DMS153 treated with DMSO at 0.1 percent for 48 hours (cell line): ENCODE measurements around the gene CEP350.
"Not testable (repeated sequence)": the region's sequence is repeated elsewhere in the genome, so short reads cannot be mapped to it uniquely, and the experiment has no call there.

Source experiments
- DNase-seq: peaks from one replicate; lab custom pipeline; 2025; ENCODE audit not compliant: unreplicated experiment; lab: John Stamatoyannopoulos, UW

The CEP350 gene

DNA sequence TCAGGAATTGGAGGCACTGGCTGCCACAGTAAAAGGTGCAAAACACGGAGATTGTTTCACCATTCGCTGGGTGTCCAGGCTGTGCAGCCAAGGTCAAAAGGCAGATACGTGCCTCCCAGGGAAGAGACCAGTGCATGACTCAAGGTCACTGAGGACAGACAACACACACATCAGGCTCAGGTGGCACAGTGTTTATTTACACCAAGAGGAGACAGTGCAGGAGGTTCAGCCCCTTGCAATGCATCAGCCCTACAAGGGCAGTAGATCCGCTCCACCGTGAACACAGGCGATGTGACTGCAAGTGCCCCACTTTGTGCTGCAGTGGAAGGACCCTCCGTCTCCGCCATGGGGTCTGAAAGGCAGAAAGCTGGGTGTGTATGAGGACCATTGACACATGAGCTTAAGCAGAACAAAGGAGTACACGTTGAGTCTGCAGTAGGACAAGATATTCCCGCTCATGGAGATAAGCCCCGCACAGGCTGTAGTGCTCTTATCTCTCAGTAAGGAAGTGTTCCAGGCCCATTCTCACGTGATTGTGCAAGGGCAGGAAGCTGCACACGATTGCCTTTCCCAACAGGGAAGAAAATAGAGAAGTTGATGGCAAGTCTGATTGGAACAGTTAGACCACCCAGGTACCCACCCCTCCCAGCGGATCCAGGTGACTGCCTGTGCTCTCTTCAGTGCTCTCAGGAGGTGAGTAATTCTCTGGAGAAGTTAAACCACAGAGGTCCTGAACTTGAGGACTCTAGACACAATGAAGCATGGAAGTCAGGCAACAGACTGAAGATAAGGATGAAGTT lies 162.6 kb downstream of the CEP350 start:
- no peak for DNase-seq

DNA sequence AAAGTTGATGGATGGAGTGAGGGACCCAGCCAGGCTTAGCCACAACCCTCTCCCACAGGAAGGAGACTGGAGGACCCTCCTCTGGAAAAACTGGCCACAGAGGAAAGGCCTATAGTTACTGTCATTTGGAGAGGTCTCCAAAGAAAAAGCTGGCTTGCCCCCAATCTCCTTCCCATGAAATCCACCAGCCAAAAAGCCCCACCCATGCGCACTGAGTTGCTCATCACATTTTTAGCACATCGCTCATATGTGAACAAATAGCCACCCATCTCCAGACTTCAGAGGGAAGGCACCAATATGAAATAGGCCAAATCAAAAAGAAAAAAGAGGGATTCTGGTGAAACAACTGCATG lies 163.1 kb downstream of the CEP350 start:
- no peak for DNase-seq

DNA sequence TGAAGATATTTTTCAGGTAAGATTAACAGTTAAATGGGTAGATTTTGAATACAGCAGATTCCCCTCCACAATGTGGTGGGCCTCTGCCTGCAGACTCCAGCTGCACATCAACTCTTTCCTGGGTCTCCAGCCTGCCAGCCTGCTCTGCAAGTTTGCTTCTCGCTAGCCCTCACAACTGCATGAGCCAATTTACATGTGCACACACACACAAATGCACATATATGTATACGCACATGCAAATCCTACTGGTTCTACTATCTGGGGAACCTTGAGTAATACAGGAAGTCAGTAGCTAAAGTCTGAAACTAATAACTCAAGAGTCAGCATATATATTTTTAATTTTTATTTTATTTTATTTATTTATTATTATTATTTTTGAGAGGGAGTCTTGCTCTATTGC lies 165.2 kb downstream of the CEP350 start:
- no peak for DNase-seq

DNA sequence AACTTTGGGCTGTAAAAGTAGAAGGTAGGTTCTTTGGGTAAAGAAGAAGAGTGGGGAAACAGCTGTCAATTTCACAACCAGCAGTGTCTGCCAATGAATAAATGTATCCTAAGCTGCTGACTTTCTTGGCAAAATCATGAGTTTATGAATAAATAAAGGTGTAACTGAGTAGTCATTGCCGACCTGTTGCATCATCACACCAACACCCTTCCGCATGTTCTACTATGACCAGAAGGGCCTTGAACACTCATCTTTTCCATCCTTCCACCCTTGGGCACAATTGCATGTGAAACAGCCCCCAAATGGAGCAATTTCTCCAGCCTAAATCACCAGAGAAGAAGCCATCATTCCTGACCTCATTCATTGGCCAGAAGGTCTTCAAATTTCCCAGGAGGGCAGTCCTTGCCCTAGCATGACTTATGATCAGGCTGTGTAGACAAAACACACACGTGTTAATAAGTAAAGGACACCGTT lies 168.9 kb downstream of the CEP350 start:
- DNase-seq: no peak

DNA sequence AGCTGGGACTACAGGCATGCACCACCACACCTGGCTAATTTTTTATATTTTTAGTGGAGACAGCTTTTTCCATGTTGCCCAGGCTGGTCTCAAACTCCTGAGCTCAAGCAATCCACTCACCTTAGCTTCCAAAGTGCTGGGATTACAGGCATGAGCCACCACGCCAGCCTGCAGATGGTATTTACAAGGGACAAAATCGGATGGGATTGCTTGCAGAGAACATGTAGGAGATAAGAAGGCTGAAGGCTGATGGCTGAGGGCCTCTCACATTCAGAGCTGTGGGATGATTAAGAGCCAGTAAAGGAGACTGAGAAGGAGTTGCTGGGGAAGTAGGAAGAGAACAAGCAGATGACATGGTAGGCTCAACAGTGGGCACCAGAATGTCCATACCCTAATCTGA lies 176.0 kb downstream of the CEP350 start:
- DNase-seq: no peak

DNA sequence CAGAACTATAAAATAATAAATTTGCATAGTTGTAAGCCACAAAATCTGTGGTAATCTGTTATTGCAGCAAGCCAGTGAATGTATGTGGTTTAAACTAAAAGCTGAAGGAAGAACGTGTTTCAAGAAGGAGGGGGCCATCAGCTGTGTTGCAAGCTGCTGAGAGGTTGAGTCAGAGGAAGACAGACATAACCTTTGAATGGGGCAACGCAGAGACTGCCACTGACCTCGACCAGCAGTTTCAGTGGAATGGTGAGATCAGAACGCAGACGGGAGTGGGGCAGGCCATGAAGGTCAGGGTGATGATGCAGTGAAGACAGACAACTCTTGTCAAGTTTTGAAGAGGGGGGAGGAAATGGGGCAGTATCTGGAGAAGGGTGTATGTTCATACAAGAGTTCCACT lies 176.9 kb downstream of the CEP350 start:
- DNase-seq: no peak

DNA sequence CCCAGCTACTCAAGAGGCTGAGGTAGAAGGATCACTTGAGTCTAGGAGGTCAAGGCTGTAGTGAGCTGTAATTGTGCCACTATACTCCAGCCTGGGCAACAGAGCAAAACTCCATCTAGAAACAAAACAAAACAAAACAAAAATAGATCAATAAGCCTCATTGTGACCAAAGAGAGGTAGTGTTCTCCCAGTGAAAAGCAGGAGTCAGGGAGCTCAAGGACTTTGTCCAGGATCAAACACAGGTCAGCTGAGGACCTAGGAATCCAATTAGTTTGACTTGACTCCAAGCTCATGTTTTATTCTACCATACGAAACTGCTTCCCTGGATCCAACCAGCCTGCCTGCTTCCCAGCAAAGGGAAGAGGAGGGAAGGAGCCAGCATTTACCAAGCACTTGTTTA lies 178.6 kb downstream of the CEP350 start:
- no peak for DNase-seq

DNA sequence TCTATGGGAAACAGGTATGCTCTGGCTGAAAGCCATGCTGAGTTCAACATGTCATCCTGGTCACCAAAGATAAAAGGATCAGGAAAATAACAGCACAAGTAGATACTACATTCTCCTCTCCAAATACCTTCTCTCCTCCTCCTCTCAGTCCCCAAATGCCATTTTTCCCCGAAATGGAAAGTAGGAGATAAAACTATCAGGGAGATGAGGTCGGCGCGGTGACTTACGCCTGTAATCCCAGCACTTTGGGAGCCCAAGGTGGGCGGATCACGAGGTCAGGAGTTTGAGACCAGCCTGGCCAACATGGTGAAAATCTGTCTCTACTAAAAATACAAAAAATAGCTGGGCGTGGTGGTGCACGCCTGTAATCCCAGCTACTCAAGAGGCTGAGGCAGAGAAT lies 179.1 kb downstream of the CEP350 start:
- DNase-seq: not testable (repeated sequence)

DNA sequence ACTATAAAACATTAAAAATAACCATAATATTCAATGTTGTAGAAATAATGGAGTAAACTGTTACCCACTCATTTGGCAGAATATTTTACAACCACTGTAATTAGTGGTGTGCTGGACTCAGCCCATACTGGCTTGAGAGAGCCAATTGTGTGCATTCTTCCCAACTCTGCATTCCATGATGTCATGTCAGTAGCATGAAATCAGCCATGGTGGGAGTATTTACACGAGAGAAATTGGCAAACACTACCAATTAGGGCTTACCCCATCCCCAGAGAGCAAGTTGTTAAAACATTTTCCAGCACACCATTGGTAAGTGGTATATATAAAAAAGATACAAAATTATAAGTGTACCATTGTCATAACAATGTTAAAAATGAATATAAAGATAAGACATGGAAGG lies 180.9 kb downstream of the CEP350 start:
- no peak for DNase-seq

DNA sequence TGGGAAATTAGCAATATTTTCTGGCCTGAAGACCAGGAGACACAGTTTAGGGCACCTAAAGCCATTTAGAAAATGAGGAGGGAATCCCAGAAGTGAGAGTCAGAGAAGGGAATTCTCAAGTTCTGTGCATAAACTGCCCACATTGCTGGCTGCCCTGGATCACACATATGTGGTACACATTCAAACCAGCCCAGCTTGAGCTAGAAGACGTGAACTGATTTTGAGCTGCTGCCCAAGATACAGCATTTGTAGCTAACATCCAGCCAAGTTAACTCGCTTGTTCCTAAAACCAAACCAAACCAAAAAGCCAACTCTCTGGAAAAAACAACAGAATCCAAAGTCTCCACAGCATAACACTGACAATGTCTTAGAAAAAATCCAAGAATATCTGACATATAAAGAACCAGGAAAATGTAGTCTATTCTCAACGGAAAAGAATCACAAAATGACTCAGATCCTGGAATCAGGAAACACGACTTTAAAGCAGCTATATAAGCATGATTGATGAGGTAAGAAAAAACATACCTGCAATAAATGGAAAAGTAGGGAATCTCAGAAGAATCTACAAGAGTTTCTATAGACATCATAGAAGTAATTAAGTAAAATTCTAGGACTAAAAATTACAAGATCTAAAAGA lies 181.8 kb downstream of the CEP350 start:
- DNase-seq: no peak

DNA sequence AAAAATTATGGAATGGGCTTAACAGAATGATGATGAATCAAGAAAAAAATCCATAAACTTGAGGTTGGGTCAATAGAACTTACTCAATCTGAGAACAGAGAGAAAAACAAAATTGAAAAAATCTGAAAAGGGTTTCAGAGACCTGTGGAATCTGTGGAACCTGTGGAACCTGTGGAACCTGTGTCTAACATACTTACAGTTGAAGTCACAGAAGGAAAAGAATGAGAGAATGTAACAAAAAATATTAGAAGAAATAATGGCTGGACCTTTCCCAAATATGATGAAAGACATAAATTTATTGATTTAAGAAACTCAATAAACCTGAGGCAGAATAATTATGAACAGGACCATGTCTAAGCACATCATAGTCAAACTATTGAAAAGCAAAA lies 182.4 kb downstream of the CEP350 start:
- DNase-seq: no peak

DNA sequence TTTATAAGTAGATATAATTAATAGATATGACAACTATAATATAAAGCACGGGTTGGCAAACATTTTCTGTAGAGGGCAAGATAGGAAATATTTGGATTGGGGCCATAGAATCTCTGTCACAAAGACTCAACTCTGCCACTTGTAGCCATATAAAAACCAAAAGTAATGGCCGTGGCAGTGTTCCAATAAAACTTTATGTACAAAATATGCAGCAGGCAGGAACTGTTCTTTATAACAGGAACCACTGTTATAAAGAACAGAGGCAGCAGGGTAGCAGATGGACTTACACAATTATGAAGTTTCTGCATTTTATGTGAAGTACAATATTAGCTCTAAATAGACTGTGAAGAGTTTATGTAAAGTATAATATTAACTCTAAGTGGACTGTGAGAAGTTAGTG lies 183.2 kb downstream of the CEP350 start:
- no peak for DNase-seq

DNA sequence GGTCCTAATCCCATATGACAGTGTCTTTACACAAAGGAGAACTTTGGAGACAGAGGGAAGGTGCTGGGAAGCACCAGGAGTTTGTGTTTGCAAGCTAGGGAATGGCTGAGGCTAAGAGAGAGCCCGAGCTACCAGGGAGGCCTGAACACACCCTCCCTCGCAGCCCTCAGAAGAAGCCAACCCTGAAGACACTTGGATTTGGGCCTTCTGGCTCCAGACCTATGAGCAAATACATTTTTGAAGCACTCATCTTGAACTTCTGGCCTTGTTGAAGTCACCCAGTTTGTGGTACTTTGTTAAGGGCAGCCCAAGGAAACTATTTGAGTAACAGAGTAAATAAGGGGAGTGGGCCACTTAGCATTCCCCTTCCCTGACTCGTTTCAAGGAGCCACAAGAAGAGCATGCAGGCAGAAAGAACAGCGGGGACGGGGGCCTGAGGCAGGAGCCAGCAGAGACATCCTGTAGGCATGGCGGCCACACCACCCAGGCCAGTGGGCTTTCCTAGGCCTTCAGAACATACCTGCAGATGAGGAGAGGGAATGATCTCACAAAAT lies 186.8 kb downstream of the CEP350 start:
- DNase-seq: no peak

DNA sequence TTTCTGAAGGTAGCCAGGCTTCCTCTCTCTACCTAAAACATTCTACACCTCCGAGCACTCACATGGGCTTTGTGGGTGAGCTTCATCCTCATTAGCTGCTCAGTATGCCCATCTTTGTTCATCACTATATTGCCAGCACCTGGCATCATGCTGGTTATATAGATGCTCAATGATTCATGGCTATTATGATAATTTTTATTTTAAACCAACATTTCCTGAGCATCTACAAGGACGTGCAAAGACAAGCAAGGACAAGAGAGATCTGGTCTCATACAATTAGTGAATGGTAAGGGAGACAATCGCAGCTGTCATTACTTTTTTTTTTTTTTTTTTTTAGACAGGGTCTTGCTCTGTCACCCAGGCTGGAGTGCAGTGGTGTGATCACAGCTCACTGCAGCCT lies 188.7 kb downstream of the CEP350 start:
- DNase-seq: no peak

DNA sequence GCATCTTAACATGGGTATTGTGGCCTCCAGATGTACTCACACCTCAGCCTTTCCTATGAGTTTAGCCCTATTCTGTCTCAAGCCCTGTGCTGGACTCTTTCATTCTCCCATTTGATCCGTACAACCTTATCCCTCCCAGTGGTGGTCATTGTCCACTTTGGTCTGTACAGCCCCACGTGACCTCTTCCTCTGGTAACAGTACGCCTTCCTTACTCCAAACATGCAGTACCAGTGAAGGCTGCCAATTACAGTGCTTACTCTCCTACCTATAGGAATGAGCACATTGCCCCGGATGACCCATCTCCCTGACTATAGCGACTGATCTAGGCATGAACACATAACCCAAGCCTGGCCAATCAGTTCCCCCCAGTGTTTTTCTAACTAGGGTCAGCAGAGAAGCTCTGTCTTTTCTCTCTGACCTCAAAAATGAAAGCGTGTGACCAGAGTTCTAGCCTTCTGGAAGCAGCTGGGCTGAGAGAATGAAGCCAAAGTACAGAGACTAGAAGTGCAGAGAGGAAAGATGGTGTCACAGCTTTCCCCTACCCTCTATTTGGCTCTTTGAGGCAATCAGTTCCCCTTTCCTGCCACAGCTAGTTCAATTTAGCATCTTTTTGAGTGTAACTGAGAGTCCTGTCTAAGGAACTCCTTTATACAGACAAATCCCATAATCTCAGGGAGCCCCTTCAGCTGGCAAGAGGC lies 190.2 kb downstream of the CEP350 start:
- DNase-seq: no peak

DNA sequence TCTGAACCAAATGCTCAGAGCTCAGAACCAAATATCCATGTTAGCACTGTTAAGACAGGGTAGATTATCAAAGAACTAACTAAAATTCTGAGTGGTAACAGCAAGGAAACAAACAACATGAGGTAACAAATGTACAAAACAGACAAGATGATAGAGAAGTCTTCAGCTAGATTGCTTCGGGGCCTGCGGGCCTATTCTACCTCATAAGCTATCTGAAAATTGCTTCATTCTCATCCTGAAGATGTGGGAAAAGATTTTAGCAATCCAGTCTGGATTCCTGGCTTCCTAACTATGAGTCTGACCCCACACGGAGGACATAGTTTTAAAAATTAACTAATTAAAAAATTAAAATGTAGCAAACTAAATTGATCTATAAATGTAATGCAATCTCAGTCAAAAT lies 190.8 kb downstream of the CEP350 start:
- no peak for DNase-seq

DNA sequence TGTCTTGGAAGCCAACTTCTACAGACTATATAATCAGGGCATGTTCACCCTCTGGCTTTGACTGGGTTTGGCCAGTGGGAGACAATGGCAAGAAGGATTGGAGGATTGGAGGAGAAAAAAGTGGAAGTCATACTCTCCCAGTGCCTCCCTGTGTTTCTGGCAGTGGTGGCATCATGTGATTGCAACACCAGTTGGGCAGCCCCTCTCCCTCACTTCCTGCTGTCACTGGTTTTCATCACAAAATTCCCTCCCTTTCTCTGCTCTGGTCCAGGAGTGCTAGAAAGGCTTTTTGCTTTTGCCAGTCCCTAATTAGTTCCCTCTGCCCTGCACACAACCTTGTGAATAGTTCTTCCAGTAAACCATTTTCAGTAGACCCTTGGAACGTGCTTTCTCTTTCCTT lies 196.4 kb downstream of the CEP350 start:
- no peak for DNase-seq

DNA sequence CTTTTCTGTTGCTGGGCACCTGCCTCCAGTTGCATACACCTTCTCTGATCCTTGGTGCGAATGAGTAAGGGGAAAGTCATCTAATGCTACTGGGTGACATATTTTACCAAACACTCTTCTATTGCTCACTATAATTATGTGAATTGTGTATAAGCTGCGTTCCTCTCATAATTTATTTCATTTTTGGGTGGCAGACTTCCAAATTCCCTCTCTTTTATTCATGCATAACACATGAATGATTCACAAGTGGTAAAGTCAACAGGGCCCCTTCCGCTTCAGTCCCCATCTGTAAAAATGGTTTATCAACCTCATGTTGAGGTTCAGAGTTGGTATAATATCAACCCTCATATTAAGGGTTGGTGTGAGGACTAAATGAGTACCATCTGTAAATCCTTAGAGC lies 196.9 kb downstream of the CEP350 start:
- DNase-seq: no peak

DNA sequence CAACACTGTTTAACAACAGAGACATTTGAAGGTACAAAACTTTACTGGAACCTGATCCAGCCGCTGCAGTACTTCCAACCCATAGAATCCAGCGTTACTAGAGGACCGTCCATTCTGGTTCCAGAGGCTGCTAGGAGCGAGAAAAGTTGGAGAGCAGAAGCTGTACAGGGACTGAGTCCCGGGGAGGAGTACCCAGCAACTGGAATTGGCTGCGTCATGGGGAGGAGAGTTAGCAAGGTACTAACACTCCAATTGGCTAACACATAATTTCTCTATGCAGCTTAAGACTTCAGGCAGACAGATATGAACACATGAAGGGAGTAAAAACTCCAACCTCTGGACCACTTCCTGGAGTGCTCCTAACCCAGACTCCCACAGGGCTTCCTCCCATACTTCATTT lies 198.0 kb downstream of the CEP350 start:
- no peak for DNase-seq

DNA sequence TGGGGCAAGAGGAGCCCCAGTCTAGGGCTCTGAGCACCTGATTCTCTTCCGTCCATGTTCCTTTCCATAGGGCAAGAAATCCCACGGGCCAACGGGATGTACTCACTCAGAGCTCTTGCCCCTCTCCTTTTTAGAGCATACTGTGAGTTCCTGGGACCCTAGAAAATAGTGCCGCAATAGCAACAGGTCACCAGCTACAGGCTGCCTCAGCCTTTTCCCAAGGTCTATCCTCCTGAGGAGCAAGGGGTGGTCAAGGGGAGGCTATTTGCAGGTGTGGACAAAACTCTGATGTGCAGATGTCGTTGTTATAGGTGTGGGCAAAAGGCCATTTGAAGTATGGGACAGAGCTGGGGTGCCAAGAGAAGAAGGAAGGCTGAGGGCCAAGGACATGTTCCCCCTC lies 198.4 kb downstream of the CEP350 start:
- DNase-seq: no peak

DNA sequence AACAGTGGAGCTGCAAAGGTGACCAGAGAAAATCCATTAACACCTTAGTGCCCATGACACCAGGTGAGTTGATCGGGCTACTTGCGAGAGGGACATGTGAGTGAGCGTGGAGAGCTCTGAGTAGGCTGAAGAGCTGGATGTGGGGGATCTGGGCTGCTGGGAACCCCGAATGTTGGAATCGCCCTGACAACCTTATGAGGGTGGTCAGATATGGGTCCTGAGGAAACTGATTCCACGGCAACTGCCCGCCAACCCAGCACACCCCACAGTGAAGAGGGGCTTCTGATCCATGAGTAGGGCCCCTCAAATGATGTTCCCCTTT lies 199.4 kb downstream of the CEP350 start:
- no peak for DNase-seq
